ENCODE data around the gene ECM1.

Gene ECM1

GRCh38 chr1:150559656-150560010 is 51.7 kb downstream of the ECM1 start:
- no peak for DNase-seq (ENCODE audit: low read depth)
- TF ChIP-seq CTCF (conservative IDR thresholded peaks at IDR 0.05; ENCODE audit: control insufficient read depth, insufficient read depth, low read depth, low read length), result no peak
- H3K4me3 ChIP-seq (ENCODE audit: control insufficient read depth, low read depth, low read length), result no peak overlapping the region

- H3K4me3 ChIP-seq (ENCODE audit: control insufficient read depth, low read depth, low read length), result no peak overlapping the region
- peak; percentile 86 for TF ChIP-seq CTCF (conservative IDR thresholded peaks at IDR 0.05; ENCODE audit: control insufficient read depth, insufficient read depth, low read depth, low read length)
- DNase-seq (ENCODE audit: low read depth), result peak; percentile 73
Observed at GRCh38 chr1:150560011-150560438, 52.1 kb downstream of the ECM1 start.

GRCh38 chr1:150560576-150561253 is 52.8 kb downstream of the ECM1 start:
- H3K4me3 ChIP-seq (ENCODE audit: control insufficient read depth, low read depth, low read length), result peak overlapping the region; percentile 53
- TF ChIP-seq CTCF (conservative IDR thresholded peaks at IDR 0.05; ENCODE audit: control insufficient read depth, insufficient read depth, low read depth, low read length), result peak; percentile 76
- DNase-seq (ENCODE audit: low read depth), result no peak

- H3K4me3 ChIP-seq (ENCODE audit: control insufficient read depth, low read depth, low read length), result peak overlapping the region; percentile 53
- DNase-seq (ENCODE audit: low read depth), result peak; percentile 99
- peak; percentile 21 for TF ChIP-seq CTCF (conservative IDR thresholded peaks at IDR 0.05; ENCODE audit: control insufficient read depth, insufficient read depth, low read depth, low read length)
Observed at GRCh38 chr1:150561254-150561973, 53.5 kb downstream of the ECM1 start.

GRCh38 chr1:150561974-150562445 is 54.1 kb downstream of the ECM1 start:
- no peak for TF ChIP-seq CTCF (conservative IDR thresholded peaks at IDR 0.05; ENCODE audit: control insufficient read depth, insufficient read depth, low read depth, low read length)
- peak overlapping the region; percentile 51 for H3K4me3 ChIP-seq (ENCODE audit: control insufficient read depth, low read depth, low read length)
- DNase-seq (ENCODE audit: low read depth), result peak; percentile 94

GRCh38 chr1:150562446-150563339 is 54.8 kb downstream of the ECM1 start:
- no peak for TF ChIP-seq CTCF (conservative IDR thresholded peaks at IDR 0.05; ENCODE audit: control insufficient read depth, insufficient read depth, low read depth, low read length)
- DNase-seq (ENCODE audit: low read depth), result no peak
- H3K4me3 ChIP-seq (ENCODE audit: control insufficient read depth, low read depth, low read length), result no peak overlapping the region

All from fibroblast of mammary gland (primary cell).